ENCODE measurements around the gene SLC2A2. TPM values are rescaled to one million over a fixed set of nuclear protein-coding genes. Genes with fewer than 3 reads are reported as not detected.

Gene SLC2A2
- total and polyA plus RNA-seq, 4 donors = 160 to 506 (median 321) TPM

GRCh38 chr3:170989100-170989648, 37.3 kb downstream of the SLC2A2 start:
- H3K4me1 ChIP-seq (ENCODE audit: control insufficient read depth in 4 of 4, insufficient read depth in 4 of 4, low read length in 3 of 4) = peaks cover 0 to 21% (median 4%) of the 10 kb centered on the region in 4 donors
- no peak overlapping the region for H3K9ac ChIP-seq (ENCODE audit: low read depth in 1 of 2, low read length in 2 of 2)
- peak overlapping the region in 1 of 2 donors; percentile 22 for H3K27ac ChIP-seq (ENCODE audit: low read depth in 1 of 2, low read length in 2 of 2)
- no peaks in the 10 kb centered on the region for H3K27me3 ChIP-seq (ENCODE audit: control insufficient read depth in 4 of 4, insufficient read depth in 4 of 4, low read length in 3 of 4)
- peaks cover 0 to 3% (median 0%) of the 10 kb centered on the region in 4 donors for H3K36me3 ChIP-seq (ENCODE audit: control insufficient read depth in 4 of 4, insufficient read depth in 3 of 4, low read depth in 1 of 4, low read length in 3 of 4)
- no peak overlapping the region for H3K4me3 ChIP-seq (ENCODE audit: low read depth in 1 of 3, low read length in 3 of 3)
- H3K9me3 ChIP-seq (ENCODE audit: control insufficient read depth in 4 of 4, low read length in 3 of 4) = no peaks in the 10 kb centered on the region
- DNase-seq (ENCODE audit: low spot score) = no peak
- TF ChIP-seq TAF1 (conservative IDR thresholded peaks at IDR 0.05) (no peak), HNF4G (IDR thresholded peaks at IDR 0.05) (no peak), RXRA (IDR thresholded peaks at IDR 0.05) (no peak), GABPA (IDR thresholded peaks at IDR 0.05 in 1 of 2, conservative IDR thresholded peaks at IDR 0.05 in 1 of 2) (no peak), RAD21 (IDR thresholded peaks at IDR 0.05) (no peak)
- TF ChIP-seq, protein P1, sequence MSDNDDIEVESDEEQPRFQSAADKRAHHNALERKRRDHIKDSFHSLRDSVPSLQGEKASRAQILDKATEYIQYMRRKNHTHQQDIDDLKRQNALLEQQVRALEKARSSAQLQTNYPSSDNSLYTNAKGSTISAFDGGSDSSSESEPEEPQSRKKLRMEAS (IDR thresholded peaks at IDR 0.05) = no peak
- 88% methylated on average over 5 of the region's 5 CpGs for WGBS

DNA sequence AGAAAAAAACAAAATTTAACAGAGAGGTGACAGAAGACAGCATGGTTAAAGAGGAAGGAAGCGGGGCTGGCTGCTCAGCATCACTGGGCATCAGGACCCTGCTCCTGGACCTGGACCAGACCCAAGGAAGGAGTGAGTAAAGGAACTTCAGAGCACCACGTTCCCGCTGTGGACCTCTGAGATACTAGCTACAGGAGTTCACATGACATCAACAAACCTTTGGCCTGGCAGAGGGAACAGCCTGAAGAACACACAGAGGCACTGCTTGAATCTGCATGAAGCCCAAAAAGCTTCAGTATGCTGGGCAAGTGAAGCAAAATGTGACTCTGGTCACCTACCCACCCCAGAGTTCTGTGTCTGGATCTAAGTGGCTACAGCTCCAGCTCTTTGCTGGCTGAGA, 38.1 kb downstream of the SLC2A2 start:
- no peak for DNase-seq (ENCODE audit: low spot score)
- H3K27ac ChIP-seq (ENCODE audit: low read depth in 1 of 2, low read length in 2 of 2) = peak overlapping the region in 1 of 2 donors; percentile 56
- H3K4me1 ChIP-seq (ENCODE audit: control insufficient read depth in 4 of 4, insufficient read depth in 4 of 4, low read length in 3 of 4) = peaks cover 0 to 21% (median 4%) of the 10 kb centered on the region in 4 donors
- H3K4me3 ChIP-seq (ENCODE audit: low read depth in 1 of 3, low read length in 3 of 3) = no peak overlapping the region
- peak in 1 of 2 donors; percentile 20 for TF ChIP-seq RXRA (IDR thresholded peaks at IDR 0.05)
- no peak for TF ChIP-seq GABPA (IDR thresholded peaks at IDR 0.05 in 1 of 2, conservative IDR thresholded peaks at IDR 0.05 in 1 of 2)
- TF ChIP-seq RAD21 (IDR thresholded peaks at IDR 0.05) = no peak
- TF ChIP-seq YY1 (IDR thresholded peaks at IDR 0.05) = peak; percentile 17
- TF ChIP-seq JUND (IDR thresholded peaks at IDR 0.05) = peak in 1 of 2 donors; percentile 15
- TF ChIP-seq NR2F2 (IDR thresholded peaks at IDR 0.05) = no peak
- TF ChIP-seq HNF4A (conservative IDR thresholded peaks at IDR 0.05) = peak; percentile 32 to 61
- TF ChIP-seq FOXA2 (IDR thresholded peaks at IDR 0.05) = no peak
- no peak overlapping the region for H3K9ac ChIP-seq (ENCODE audit: low read depth in 1 of 2, low read length in 2 of 2)
- H3K9me3 ChIP-seq (ENCODE audit: control insufficient read depth in 4 of 4, low read length in 3 of 4) = no peaks in the 10 kb centered on the region
- H3K27me3 ChIP-seq (ENCODE audit: control insufficient read depth in 4 of 4, insufficient read depth in 4 of 4, low read length in 3 of 4) = no peaks in the 10 kb centered on the region
- 55% methylated on average over 3 of the region's 3 CpGs for WGBS
- H3K36me3 ChIP-seq (ENCODE audit: control insufficient read depth in 4 of 4, insufficient read depth in 3 of 4, low read depth in 1 of 4, low read length in 3 of 4) = peaks cover 0 to 3% (median 0%) of the 10 kb centered on the region in 4 donors

GRCh38 chr3:170985304-170985703, 41.2 kb downstream of the SLC2A2 start:
- peaks cover 0 to 16% (median 4%) of the 10 kb centered on the region in 4 donors for H3K4me1 ChIP-seq (ENCODE audit: control insufficient read depth in 4 of 4, insufficient read depth in 4 of 4, low read length in 3 of 4)
- no peak overlapping the region for H3K9ac ChIP-seq (ENCODE audit: low read depth in 1 of 2, low read length in 2 of 2)
- TF ChIP-seq JUND (IDR thresholded peaks at IDR 0.05) = peak in 1 of 2 donors; percentile 18
- TF ChIP-seq HNF4G (IDR thresholded peaks at IDR 0.05) = no peak
- TF ChIP-seq, protein P2, sequence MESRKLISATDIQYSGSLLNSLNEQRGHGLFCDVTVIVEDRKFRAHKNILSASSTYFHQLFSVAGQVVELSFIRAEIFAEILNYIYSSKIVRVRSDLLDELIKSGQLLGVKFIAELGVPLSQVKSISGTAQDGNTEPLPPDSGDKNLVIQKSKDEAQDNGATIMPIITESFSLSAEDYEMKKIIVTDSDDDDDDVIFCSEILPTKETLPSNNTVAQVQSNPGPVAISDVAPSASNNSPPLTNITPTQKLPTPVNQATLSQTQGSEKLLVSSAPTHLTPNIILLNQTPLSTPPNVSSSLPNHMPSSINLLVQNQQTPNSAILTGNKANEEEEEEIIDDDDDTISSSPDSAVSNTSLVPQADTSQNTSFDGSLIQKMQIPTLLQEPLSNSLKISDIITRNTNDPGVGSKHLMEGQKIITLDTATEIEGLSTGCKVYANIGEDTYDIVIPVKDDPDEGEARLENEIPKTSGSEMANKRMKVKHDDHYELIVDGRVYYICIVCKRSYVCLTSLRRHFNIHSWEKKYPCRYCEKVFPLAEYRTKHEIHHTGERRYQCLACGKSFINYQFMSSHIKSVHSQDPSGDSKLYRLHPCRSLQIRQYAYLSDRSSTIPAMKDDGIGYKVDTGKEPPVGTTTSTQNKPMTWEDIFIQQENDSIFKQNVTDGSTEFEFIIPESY (IDR thresholded peaks at IDR 0.05) = no peak
- TF ChIP-seq HNF4A (conservative IDR thresholded peaks at IDR 0.05) = no peak
- no peak overlapping the region for H3K4me3 ChIP-seq (ENCODE audit: low read depth in 1 of 3, low read length in 3 of 3)
- WGBS = 48% methylated on average over 2 of the region's 2 CpGs
- H3K36me3 ChIP-seq (ENCODE audit: control insufficient read depth in 4 of 4, insufficient read depth in 3 of 4, low read depth in 1 of 4, low read length in 3 of 4) = no peaks in the 10 kb centered on the region
- H3K9me3 ChIP-seq (ENCODE audit: control insufficient read depth in 4 of 4, low read length in 3 of 4) = no peaks in the 10 kb centered on the region
- no peak overlapping the region for H3K27ac ChIP-seq (ENCODE audit: low read depth in 1 of 2, low read length in 2 of 2)
- no peaks in the 10 kb centered on the region for H3K27me3 ChIP-seq (ENCODE audit: control insufficient read depth in 4 of 4, insufficient read depth in 4 of 4, low read length in 3 of 4)
- DNase-seq (ENCODE audit: low spot score) = no peak

Data from liver (tissue), 9 donors.